Naive B cell (primary cell): ENCODE data around the gene ZDHHC4. TPM values are rescaled to one million over a fixed set of nuclear protein-coding genes. Genes with fewer than 3 reads are reported as not detected.

Experiments
- ATAC-seq, 2 donors: fragments of 150-1000 bp; cut with Tn5 transposase; 2 replicates each; pipeline ENCODE4 v1.10.0; 2021; ENCODE audit warnings: low read depth in 2 of 2, mild to moderate bottlenecking in 2 of 2, moderate library complexity in 2 of 2
- DNase-seq: peaks from one replicate; pipeline ENCODE4 v3.0.0; 2022
- H3K27ac Mint-ChIP-seq, 6 donors: one replicate each; pipeline ENCODE4 v1.8.0; 2020 to 2022; ENCODE audit warnings: mild to moderate bottlenecking in 6 of 6, mixed read lengths in 6 of 6, moderate library complexity in 5 of 6, inconsistent platforms in 2 of 6
- H3K27me3 Mint-ChIP-seq, 3 donors: one replicate each; pipeline ENCODE4 v1.8.0; 2021 to 2022; ENCODE audit warnings: mixed read lengths in 3 of 3, mild to moderate bottlenecking in 1 of 3
- H3K36me3 Mint-ChIP-seq, 2 donors: one replicate each; pipeline ENCODE4 v1.8.0; 2020 to 2022; ENCODE audit warnings: mixed read lengths in 2 of 2, inconsistent platforms in 1 of 2, mild to moderate bottlenecking in 1 of 2
- H3K4me1 Mint-ChIP-seq, 3 donors: one replicate each; pipeline ENCODE4 v1.8.0; 2020 to 2022; ENCODE audit warnings: mixed read lengths in 3 of 3, inconsistent platforms in 1 of 3, mild to moderate bottlenecking in 1 of 3, moderate library complexity in 1 of 3
- H3K4me3 Mint-ChIP-seq, 8 donors: one replicate each; pipeline ENCODE4 v1.8.0; 2020 to 2022; ENCODE audit warnings: mild to moderate bottlenecking in 8 of 8, mixed read lengths in 8 of 8, moderate library complexity in 8 of 8, inconsistent platforms in 2 of 8
- H3K9me3 Mint-ChIP-seq, 7 donors: one replicate each; pipeline ENCODE4 v1.8.0; 2020 to 2022; ENCODE audit warnings: mixed read lengths in 7 of 7, mild to moderate bottlenecking in 5 of 7, inconsistent platforms in 2 of 7, moderate library complexity in 1 of 7
- polyA plus RNA-seq, 6 donors: library from polyadenylated mRNA; unstranded; fragments of 300-500 nt; fragmentation: Illumina TruSeq; gene quantifications; one replicate each; pipeline ENCODE4 v1.2.3, GENCODE V29; 2021; ENCODE audit warnings: low read depth in 6 of 6

Gene ZDHHC4
- polyA plus RNA-seq, 6 donors from 2014 or later, result 77.9 to 97.7 (median 81.4) TPM

- H3K27ac Mint-ChIP-seq, result peak overlapping the region; percentile 82 to 94 (median 90)
- no peaks in the 10 kb centered on the region for H3K9me3 Mint-ChIP-seq
- no peaks in the 10 kb centered on the region for H3K27me3 Mint-ChIP-seq
- ATAC-seq (no peak), DNase-seq (no peak)
- H3K4me1 Mint-ChIP-seq, result peaks cover 15 to 22% (median 15%) of the 10 kb centered on the region in 3 donors
- peak overlapping the region; percentile 85 to 97 (median 88) for H3K4me3 Mint-ChIP-seq
- peaks cover 0 to 4% of the 10 kb centered on the region in 2 donors for H3K36me3 Mint-ChIP-seq
Measured at GRCh38 chr7:6590645-6591110, 13.4 kb downstream of the ZDHHC4 start.

GRCh38 chr7:6600093-6600492, 22.8 kb downstream of the ZDHHC4 start:
- no peak overlapping the region for H3K27ac Mint-ChIP-seq
- no peaks in the 10 kb centered on the region for H3K27me3 Mint-ChIP-seq
- no peaks in the 10 kb centered on the region for H3K9me3 Mint-ChIP-seq
- peaks cover 0 to 5% of the 10 kb centered on the region in 2 donors for H3K36me3 Mint-ChIP-seq
- H3K4me3 Mint-ChIP-seq, result no peak overlapping the region
- DNase-seq, result no peak
- peaks cover 8 to 15% (median 11%) of the 10 kb centered on the region in 3 donors for H3K4me1 Mint-ChIP-seq
- no peak for ATAC-seq

- H3K27ac Mint-ChIP-seq, result peak overlapping the region in 1 of 6 donors; percentile 69
- H3K4me3 Mint-ChIP-seq, result no peak overlapping the region
- DNase-seq (no peak), ATAC-seq (no peak)
- H3K27me3 Mint-ChIP-seq, result no peaks in the 10 kb centered on the region
- no peaks in the 10 kb centered on the region for H3K9me3 Mint-ChIP-seq
- peaks cover 0 to 6% of the 10 kb centered on the region in 2 donors for H3K36me3 Mint-ChIP-seq
- peaks cover 8 to 13% (median 10%) of the 10 kb centered on the region in 3 donors for H3K4me1 Mint-ChIP-seq
Measured at GRCh38 chr7:6604458-6604857, 27.2 kb downstream of the ZDHHC4 start.

- peaks cover 0 to 6% of the 10 kb centered on the region in 2 donors for H3K36me3 Mint-ChIP-seq
- H3K27ac Mint-ChIP-seq, result no peak overlapping the region
- H3K4me1 Mint-ChIP-seq, result peaks cover 10 to 14% (median 12%) of the 10 kb centered on the region in 3 donors
- no peaks in the 10 kb centered on the region for H3K9me3 Mint-ChIP-seq
- no peak for ATAC-seq
- DNase-seq, result no peak
- no peaks in the 10 kb centered on the region for H3K27me3 Mint-ChIP-seq
- H3K4me3 Mint-ChIP-seq, result no peak overlapping the region
Measured at GRCh38 chr7:6606866-6607583, 29.8 kb downstream of the ZDHHC4 start.

GRCh38 chr7:6607651-6608051, 30.4 kb downstream of the ZDHHC4 start:
- no peak overlapping the region for H3K27ac Mint-ChIP-seq
- ATAC-seq (no peak), DNase-seq (no peak)
- no peak overlapping the region for H3K4me3 Mint-ChIP-seq
- no peaks in the 10 kb centered on the region for H3K9me3 Mint-ChIP-seq
- peaks cover 4 to 8% (median 8%) of the 10 kb centered on the region in 3 donors for H3K4me1 Mint-ChIP-seq
- H3K36me3 Mint-ChIP-seq, result peaks cover 0 to 6% of the 10 kb centered on the region in 2 donors
- no peaks in the 10 kb centered on the region for H3K27me3 Mint-ChIP-seq

- Mint-ChIP-seq H3K36me3 (peaks cover 0 to 6% of the 10 kb centered on the region in 2 donors), H3K9me3 (no peaks in the 10 kb centered on the region), H3K4me3 (no peak overlapping the region), H3K27me3 (no peaks in the 10 kb centered on the region), H3K4me1 (peaks cover 4 to 8% (median 7%) of the 10 kb centered on the region in 3 donors), H3K27ac (no peak overlapping the region)
- ATAC-seq (no peak), DNase-seq (no peak)
Measured at GRCh38 chr7:6608081-6608480, 30.8 kb downstream of the ZDHHC4 start.

GRCh38 chr7:6608794-6609193, 31.5 kb downstream of the ZDHHC4 start:
- H3K4me3 Mint-ChIP-seq, result peak overlapping the region in 1 of 8 donors; percentile 69
- no peak overlapping the region for H3K27ac Mint-ChIP-seq
- ATAC-seq, result no peak
- no peak for DNase-seq
- no peaks in the 10 kb centered on the region for H3K9me3 Mint-ChIP-seq
- H3K27me3 Mint-ChIP-seq, result no peaks in the 10 kb centered on the region
- H3K4me1 Mint-ChIP-seq, result peaks cover 4 to 8% (median 7%) of the 10 kb centered on the region in 3 donors
- peaks cover 0 to 6% of the 10 kb centered on the region in 2 donors for H3K36me3 Mint-ChIP-seq

- Mint-ChIP-seq H3K9me3 (no peaks in the 10 kb centered on the region), H3K36me3 (no peaks in the 10 kb centered on the region), H3K4me3 (peak overlapping the region in 2 of 8 donors; percentile 53 to 60), H3K4me1 (peaks cover 12 to 24% (median 16%) of the 10 kb centered on the region in 3 donors), H3K27ac (peak overlapping the region in 1 of 6 donors; percentile 52), H3K27me3 (no peaks in the 10 kb centered on the region)
- DNase-seq (no peak), ATAC-seq (no peak)
Measured at GRCh38 chr7:6612819-6613218, 35.6 kb downstream of the ZDHHC4 start.

GRCh38 chr7:6613706-6614105, 36.5 kb downstream of the ZDHHC4 start:
- H3K4me3 Mint-ChIP-seq, result peak overlapping the region; percentile 1 to 91 (median 72)
- no peaks in the 10 kb centered on the region for H3K9me3 Mint-ChIP-seq
- DNase-seq (no peak), ATAC-seq (no peak)
- H3K27ac Mint-ChIP-seq, result no peak overlapping the region
- H3K36me3 Mint-ChIP-seq, result no peaks in the 10 kb centered on the region
- peaks cover 12 to 29% (median 19%) of the 10 kb centered on the region in 3 donors for H3K4me1 Mint-ChIP-seq
- no peaks in the 10 kb centered on the region for H3K27me3 Mint-ChIP-seq

GRCh38 chr7:6614953-6615722, 37.9 kb downstream of the ZDHHC4 start, which contains the start of gene ZNF853:
ZNF853 (plus strand) TSS chr7:6615610; CDS start chr7:6616175, 565 bp downstream.
- H3K27me3 Mint-ChIP-seq, result no peaks in the 10 kb centered on the region
- H3K36me3 Mint-ChIP-seq, result no peaks in the 10 kb centered on the region
- H3K9me3 Mint-ChIP-seq, result no peaks in the 10 kb centered on the region
- H3K4me1 Mint-ChIP-seq, result peaks cover 12 to 31% (median 29%) of the 10 kb centered on the region in 3 donors
- peak; percentile 33 for DNase-seq
- peak; percentile 74 to 79 for ATAC-seq
- H3K27ac Mint-ChIP-seq, result peak within 1 kb of the TSS in 2 of 6 donors; percentile 66 to 86
- H3K4me3 Mint-ChIP-seq, result peak within 1 kb of the TSS; percentile 77 to 93 (median 89)

- no peak overlapping the region for H3K27ac Mint-ChIP-seq
- H3K9me3 Mint-ChIP-seq, result no peaks in the 10 kb centered on the region
- H3K27me3 Mint-ChIP-seq, result no peaks in the 10 kb centered on the region
- DNase-seq, result no peak
- ATAC-seq, result peak; percentile 24
- peaks cover 19 to 37% (median 36%) of the 10 kb centered on the region in 3 donors for H3K4me1 Mint-ChIP-seq
- H3K4me3 Mint-ChIP-seq, result peak overlapping the region; percentile 36 to 88 (median 74)
- no peaks in the 10 kb centered on the region for H3K36me3 Mint-ChIP-seq
Measured at GRCh38 chr7:6615723-6616555, 38.7 kb downstream of the ZDHHC4 start.

- Mint-ChIP-seq H3K36me3 (peaks cover 0 to 5% of the 10 kb centered on the region in 2 donors), H3K27ac (peak overlapping the region in 2 of 6 donors; percentile 76 to 83), H3K9me3 (peaks cover 0 to 2% (median 0%) of the 10 kb centered on the region in 7 donors), H3K27me3 (no peaks in the 10 kb centered on the region), H3K4me1 (peaks cover 24 to 46% (median 41%) of the 10 kb centered on the region in 3 donors), H3K4me3 (peak overlapping the region; percentile 55 to 88 (median 77))
- ATAC-seq (no peak), DNase-seq (no peak)
Measured at GRCh38 chr7:6616854-6617643, 39.8 kb downstream of the ZDHHC4 start.
